ENCODE results near the gene UBE2E2.

UBE2E2 gene

GRCh38 chr3:23192816-23193215 lies 10.3 kb upstream of the UBE2E2 start:
- in situ Hi-C loops (cut with HindIII; ENCODE audit: low sequenced_read_pairs) = loop anchor here (5.0 kb wide), 1 partner anchor 79 kb away; no protein-coding TSS in a partner anchor

GRCh38 chr3:23193831-23194230 lies 9.3 kb upstream of the UBE2E2 start:
- in situ Hi-C loops (cut with HindIII; ENCODE audit: low sequenced_read_pairs) = loop anchor here (5.0 kb wide), 1 partner anchor 78 kb away; no protein-coding TSS in a partner anchor

GRCh38 chr3:23198801-23199200 lies 4.3 kb upstream of the UBE2E2 start:
- in situ Hi-C loops (cut with HindIII; ENCODE audit: low sequenced_read_pairs) = no loop called here

GRCh38 chr3:23199649-23200048 lies 3.5 kb upstream of the UBE2E2 start:
- in situ Hi-C loops (cut with HindIII; ENCODE audit: low sequenced_read_pairs) = no loop called here

DNA sequence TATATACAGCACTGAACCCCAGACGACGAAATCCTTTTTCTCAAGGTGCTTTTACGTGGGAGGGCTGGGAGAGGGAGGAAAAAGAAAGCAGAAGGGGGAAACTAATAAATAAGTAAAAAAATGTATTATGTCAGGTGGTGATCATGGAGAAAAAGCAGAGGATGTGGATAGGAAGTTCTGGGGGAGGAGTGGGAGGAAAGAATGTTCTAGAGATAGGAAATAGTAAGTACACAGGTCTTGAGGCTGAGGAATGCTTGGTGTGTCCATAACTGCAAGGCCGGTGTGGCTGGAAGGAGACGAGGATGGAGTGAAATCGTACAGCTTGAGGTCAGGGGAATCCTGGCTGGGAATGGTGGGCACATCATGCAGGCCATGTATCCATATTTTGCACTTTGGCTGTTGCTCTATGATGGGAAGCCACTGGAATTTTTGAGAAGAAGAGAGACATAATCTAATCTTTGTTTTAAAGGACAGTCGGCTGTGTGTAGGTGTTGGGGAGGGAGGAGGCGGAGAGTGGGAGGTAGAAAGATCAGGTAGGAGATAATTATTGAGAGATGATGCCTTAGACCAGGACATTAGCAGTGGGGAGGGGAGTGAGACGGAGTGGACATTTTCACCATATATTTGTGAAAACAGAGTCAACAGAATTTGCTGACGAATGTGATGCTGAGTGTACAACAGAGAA lies 1.8 kb upstream of the UBE2E2 start:
- in situ Hi-C loops (cut with HindIII; ENCODE audit: low sequenced_read_pairs) = no loop called here

- in situ Hi-C loops (cut with HindIII; ENCODE audit: low sequenced_read_pairs) = no loop called here
These were observed 765 bp upstream of the UBE2E2 start for GRCh38 chr3:23202203-23202920.

DNA sequence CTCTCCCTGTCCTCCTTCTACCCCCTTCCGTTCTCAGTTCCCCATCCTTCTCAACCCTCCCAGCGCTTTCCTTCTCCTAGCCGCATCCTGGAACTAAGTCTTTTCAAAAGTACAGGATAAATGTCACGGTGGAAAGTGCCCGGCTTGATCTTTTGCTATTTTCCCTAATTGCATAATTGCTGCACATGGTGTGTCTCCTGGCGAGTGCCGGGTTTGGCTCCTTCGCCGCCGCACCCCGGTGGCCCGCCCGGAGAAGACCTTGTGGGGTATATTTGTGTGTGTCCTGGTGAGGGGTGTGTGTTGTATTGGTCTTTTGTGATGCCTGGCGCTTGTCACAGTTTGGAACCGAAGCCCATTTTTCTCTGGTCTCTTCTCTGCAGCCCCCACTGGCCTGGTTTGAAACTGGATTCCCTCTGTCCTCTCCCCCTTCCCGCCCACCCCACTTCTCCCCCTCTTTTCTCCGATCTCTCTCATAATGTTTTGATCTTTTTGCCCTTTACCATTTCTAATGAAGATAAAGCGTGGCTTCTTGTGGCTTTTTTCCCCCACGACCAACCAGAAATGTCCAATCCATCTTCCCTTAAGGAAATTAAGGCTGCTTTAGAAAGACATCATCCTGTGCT lies 692 bp downstream of the UBE2E2 start:
- in situ Hi-C loops (cut with HindIII; ENCODE audit: low sequenced_read_pairs) = no loop called here

- in situ Hi-C loops (cut with HindIII; ENCODE audit: low sequenced_read_pairs) = no loop called here
These were observed 3.2 kb downstream of the UBE2E2 start for GRCh38 chr3:23206366-23206765.

DNA sequence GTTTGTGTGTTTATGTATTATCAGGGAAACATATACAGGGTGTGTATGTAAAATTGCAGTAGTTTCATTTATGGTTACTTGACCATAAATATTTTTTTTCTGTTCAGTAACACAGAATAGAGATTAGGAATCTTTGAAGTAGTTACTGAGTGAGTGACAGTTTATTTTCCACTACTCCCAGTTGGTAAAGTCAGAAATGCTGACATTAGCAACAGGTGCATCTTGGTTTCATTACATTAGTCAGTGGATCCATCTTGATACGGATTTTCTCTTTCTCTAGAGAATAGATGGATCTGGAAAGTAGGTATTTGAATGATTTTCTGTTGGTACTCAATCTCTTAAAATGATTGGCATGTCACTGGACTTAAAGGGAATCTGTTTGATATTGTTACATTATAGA lies 6.0 kb downstream of the UBE2E2 start:
- in situ Hi-C loops (cut with HindIII; ENCODE audit: low sequenced_read_pairs) = no loop called here

- in situ Hi-C loops (cut with HindIII; ENCODE audit: low sequenced_read_pairs) = no loop called here
These were observed 6.8 kb downstream of the UBE2E2 start for GRCh38 chr3:23209747-23210487.

DNA sequence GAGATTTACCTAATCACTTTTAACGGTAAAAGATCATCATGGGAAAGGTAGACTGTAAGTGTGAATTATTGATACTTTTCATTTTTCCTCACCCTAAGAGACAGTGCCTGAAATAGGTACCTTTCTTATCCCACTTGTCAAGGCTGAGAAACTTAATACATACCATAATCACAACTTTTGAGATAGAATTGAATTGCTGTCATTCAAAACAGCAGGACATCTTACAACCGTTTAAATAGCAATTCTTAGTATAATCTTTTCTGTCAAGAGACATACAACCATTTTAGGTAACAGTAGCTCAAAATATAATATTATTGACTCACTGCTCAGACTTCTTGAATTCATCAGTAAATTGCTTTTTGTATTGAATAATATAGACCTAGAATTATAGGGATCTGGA lies 10.7 kb downstream of the UBE2E2 start:
- in situ Hi-C loops (cut with HindIII; ENCODE audit: low sequenced_read_pairs) = no loop called here

- in situ Hi-C loops (cut with HindIII; ENCODE audit: low sequenced_read_pairs) = no loop called here
These were observed 14.9 kb downstream of the UBE2E2 start for GRCh38 chr3:23217872-23218554.

DNA sequence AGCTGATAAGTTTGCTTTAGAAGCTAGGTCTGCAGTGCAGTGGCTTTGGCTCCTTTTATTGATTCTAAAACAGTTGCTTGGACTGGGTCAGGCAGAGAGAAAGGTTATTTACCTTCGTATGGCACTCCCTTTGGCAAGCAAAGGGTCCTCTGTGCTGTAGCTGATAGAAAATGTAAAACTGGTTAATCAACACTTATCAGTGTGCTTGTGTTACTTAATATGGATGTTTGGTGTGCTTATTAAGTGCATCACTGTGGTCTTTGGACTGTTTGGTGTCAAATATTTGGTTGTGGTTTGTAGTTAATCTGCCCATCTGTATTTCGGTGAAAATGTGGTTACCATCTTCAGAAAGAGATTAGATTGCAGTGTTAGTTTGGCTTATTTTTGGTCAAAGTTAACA lies 16.0 kb downstream of the UBE2E2 start:
- in situ Hi-C loops (cut with HindIII; ENCODE audit: low sequenced_read_pairs) = no loop called here

DNA sequence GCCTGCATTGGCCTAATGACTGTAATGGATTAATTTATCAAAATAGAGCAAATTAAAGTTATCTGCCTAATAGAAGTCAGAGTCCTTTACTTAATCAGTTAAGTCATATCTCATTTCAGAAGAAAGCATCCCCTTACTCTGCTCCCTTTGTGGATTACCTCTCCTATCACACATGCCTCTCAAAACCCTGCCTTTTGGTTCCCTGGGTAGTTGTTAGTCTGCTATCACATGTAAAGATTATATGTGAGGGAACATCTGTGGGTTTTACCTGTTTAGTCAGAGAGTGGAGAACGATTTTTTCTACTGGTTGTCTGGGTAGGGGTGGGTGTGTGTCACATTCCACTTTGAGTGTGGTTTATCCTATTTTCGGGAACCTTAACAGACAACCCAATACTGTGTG lies 16.4 kb downstream of the UBE2E2 start:
- in situ Hi-C loops (cut with HindIII; ENCODE audit: low sequenced_read_pairs) = no loop called here

GRCh38 chr3:23221136-23221535 lies 18.0 kb downstream of the UBE2E2 start:
- in situ Hi-C loops (cut with HindIII; ENCODE audit: low sequenced_read_pairs) = no loop called here

- in situ Hi-C loops (cut with HindIII; ENCODE audit: low sequenced_read_pairs) = no loop called here
These were observed 28.9 kb downstream of the UBE2E2 start for GRCh38 chr3:23232016-23232415.

GRCh38 chr3:23232854-23233253 lies 29.7 kb downstream of the UBE2E2 start:
- in situ Hi-C loops (cut with HindIII; ENCODE audit: low sequenced_read_pairs) = no loop called here

- in situ Hi-C loops (cut with HindIII; ENCODE audit: low sequenced_read_pairs) = loop anchor here (5.0 kb wide), 1 partner anchor 92 kb away; no protein-coding TSS in a partner anchor
These were observed 32.1 kb downstream of the UBE2E2 start for GRCh38 chr3:23235264-23235663.

DNA sequence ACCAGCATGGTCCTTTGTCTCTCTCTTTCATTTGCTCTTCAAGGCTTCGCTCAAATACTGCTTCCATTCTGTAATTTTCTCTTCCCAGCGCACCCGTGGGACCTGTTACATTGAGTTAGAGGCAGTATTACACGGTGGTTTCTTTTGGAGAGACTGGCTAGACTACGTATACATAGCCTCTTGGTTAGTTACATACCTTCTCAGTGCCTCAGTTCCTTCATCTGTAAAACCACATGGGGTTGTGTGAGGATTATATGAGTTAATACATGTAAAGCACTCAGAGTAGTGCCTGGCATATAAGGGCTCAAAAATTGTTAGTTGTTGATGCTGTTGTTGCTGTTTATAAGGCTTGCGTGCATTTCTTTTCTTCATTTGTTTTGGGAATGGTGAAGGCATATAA lies 33.8 kb downstream of the UBE2E2 start:
- in situ Hi-C loops (cut with HindIII; ENCODE audit: low sequenced_read_pairs) = loop anchor here (5.0 kb wide), 1 partner anchor 90 kb away; no protein-coding TSS in a partner anchor

DNA sequence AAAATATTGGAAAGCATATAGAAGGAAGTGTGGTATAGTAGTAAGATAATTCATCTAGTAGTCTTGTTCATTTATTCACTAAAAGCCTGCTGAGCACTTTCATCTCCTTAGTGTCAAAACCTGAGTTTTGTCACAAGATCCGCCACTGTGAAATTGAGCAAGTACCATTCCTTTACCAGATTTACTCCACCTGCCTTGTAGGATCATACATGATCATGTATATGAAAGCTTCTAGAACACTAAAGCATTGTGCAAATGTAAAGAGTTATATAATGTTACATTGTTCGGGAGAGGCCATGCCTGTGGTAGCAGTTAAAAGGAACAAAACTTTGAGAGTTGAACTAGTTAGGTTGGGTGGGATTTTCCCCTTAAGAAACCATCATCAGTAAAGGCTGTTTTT lies 35.0 kb downstream of the UBE2E2 start:
- in situ Hi-C loops (cut with HindIII; ENCODE audit: low sequenced_read_pairs) = loop anchor here (5.0 kb wide), 1 partner anchor 89 kb away; no protein-coding TSS in a partner anchor
